AG10803 (cell line): ENCODE results near the gene CDK5RAP2.

Experiments
- DNase-seq: peaks from one replicate; pipeline ENCODE4 v3.0.0; 2010; ENCODE audit warnings: low read depth
- H3K4me3 ChIP-seq: 2 replicates; pipeline ENCODE4 v1.5.1; 2011; ENCODE audit warnings: mild to moderate bottlenecking, low read length, control low read depth
- CTCF ChIP-seq: conservative IDR thresholded peaks from 2 replicates; pipeline ENCODE4 v1.5.1; 2011; ENCODE audit warnings: mild to moderate bottlenecking, low read length, control low read depth, inconsistent platforms

The CDK5RAP2 gene

GRCh38 chr9:120587328-120587727 is 7.4 kb upstream of the CDK5RAP2 start:
- DNase-seq: no peak
- TF ChIP-seq CTCF: no peak
- H3K4me3 ChIP-seq: no peak overlapping the region

GRCh38 chr9:120583958-120584369 is 4.0 kb upstream of the CDK5RAP2 start:
- TF ChIP-seq CTCF: no peak
- DNase-seq: peak; percentile 96
- H3K4me3 ChIP-seq: no peak overlapping the region

- H3K4me3 ChIP-seq: peak overlapping the region; percentile 77
- TF ChIP-seq CTCF: no peak
- no peak for DNase-seq
Observed at GRCh38 chr9:120579139-120580050, 572 bp downstream of the CDK5RAP2 start.

- no peak overlapping the region for H3K4me3 ChIP-seq
- no peak for DNase-seq
- TF ChIP-seq CTCF: no peak
Observed at GRCh38 chr9:120574473-120574872, 5.5 kb downstream of the CDK5RAP2 start.

- TF ChIP-seq CTCF: no peak
- no peak overlapping the region for H3K4me3 ChIP-seq
- DNase-seq: no peak
Observed at GRCh38 chr9:120572472-120572871, 7.5 kb downstream of the CDK5RAP2 start.

GRCh38 chr9:120571443-120572257 is 8.3 kb downstream of the CDK5RAP2 start:
- DNase-seq: peak; percentile 99
- TF ChIP-seq CTCF: no peak
- no peak overlapping the region for H3K4me3 ChIP-seq
